Measurements from ENCODE around the gene ZSWIM9. TPM values are rescaled to one million over a fixed set of nuclear protein-coding genes. Genes with fewer than 3 reads are reported as not detected.

ZSWIM9 gene
- total RNA-seq, 1 donor = 2.2 TPM

DNA sequence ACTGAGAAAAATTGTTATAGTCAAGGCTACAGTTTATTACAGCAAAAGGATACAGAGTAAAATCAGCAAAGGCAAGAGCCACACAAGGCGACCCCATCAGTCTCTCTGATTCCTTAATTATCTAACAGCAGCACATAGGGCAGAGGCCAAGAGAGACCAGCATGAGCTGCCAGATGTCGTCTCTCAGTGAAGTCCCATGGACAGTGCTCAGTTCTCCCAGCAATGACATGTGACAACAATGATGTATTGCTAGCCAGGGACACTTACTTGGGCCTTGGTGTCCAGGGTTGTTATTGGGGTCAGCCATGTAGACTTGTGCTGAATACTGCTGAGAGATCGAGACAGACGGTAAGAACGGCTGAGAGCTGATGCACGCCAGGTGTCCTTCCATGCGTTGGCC is 22.3 kb downstream of the ZSWIM9 start:
- no peak for DNase-seq (ENCODE audit: insufficient read length, low spot score, missing footprints)
- Histone ChIP-seq H4K20me1 (ENCODE audit: insufficient read depth, low read length) (no peaks in the 10 kb centered on the region), H3K27me3 (ENCODE audit: insufficient read depth, low read length) (no peaks in the 10 kb centered on the region), H3K27ac (ENCODE audit: low read depth, low read length) (no peak overlapping the region), H3K79me2 (ENCODE audit: insufficient read depth, low read length) (no peaks in the 10 kb centered on the region), H3K4me1 (ENCODE audit: insufficient read depth, low read length) (no peaks in the 10 kb centered on the region), H2AFZ (ENCODE audit: low read length) (no peak overlapping the region), H3K9me3 (ENCODE audit: low read depth, low read length) (no peaks in the 10 kb centered on the region), H3K36me3 (ENCODE audit: insufficient read depth, low read length) (peaks cover 3% of the 10 kb centered on the region), H3K4me2 (ENCODE audit: insufficient read depth, low read length) (no peak overlapping the region), H3K4me3 (ENCODE audit: insufficient read depth, low read length) (no peak overlapping the region)
- TF ChIP-seq, protein P1, sequence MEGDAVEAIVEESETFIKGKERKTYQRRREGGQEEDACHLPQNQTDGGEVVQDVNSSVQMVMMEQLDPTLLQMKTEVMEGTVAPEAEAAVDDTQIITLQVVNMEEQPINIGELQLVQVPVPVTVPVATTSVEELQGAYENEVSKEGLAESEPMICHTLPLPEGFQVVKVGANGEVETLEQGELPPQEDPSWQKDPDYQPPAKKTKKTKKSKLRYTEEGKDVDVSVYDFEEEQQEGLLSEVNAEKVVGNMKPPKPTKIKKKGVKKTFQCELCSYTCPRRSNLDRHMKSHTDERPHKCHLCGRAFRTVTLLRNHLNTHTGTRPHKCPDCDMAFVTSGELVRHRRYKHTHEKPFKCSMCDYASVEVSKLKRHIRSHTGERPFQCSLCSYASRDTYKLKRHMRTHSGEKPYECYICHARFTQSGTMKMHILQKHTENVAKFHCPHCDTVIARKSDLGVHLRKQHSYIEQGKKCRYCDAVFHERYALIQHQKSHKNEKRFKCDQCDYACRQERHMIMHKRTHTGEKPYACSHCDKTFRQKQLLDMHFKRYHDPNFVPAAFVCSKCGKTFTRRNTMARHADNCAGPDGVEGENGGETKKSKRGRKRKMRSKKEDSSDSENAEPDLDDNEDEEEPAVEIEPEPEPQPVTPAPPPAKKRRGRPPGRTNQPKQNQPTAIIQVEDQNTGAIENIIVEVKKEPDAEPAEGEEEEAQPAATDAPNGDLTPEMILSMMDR (IDR thresholded peaks at IDR 0.05; ENCODE audit: extremely low read depth, low read depth, low read length) = no peak

DNA sequence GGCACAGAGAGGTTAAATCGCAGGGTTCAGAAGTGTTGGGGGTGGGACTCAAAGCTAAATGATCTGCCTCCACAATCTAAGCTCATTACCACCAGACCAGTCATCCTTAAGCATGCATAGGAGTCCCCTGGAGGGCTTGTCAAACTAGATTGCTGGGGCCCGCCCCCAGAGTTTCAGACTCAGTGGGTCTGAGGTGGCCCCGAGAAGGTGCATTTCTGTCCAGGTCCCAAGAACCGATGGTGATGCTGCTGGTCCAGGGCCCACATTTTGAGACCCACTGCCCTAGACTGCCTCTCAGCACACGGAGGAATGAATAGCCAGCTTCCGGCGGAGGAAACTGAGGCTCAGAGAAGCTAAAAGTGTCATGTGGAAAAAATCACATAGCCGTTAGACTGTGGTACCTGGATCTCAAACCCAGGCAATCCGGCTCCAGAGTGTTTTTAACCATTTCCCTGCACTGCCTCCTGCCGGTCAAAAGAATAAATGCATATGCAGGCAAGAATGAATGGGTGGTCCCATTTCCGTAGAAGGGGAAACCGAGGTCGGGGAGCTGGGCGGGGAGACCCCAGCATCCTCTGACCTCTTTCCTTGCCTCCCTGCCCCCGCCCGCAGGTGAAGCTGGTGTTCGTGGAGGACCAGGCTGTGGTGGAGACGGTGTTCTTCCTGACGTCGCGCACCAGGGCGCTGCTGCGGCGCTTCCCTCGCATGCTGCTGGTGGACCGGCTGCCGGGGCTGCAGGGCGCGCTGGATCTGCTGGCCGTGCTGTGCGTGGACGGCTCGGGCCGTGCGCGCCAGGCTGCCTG is 23.8 kb downstream of the ZSWIM9 start:
- Histone ChIP-seq H3K4me3 (ENCODE audit: insufficient read depth, low read length) (no peak overlapping the region), H3K27ac (ENCODE audit: low read depth, low read length) (no peak overlapping the region), H3K27me3 (ENCODE audit: insufficient read depth, low read length) (no peaks in the 10 kb centered on the region), H3K4me2 (ENCODE audit: insufficient read depth, low read length) (no peak overlapping the region), H3K79me2 (ENCODE audit: insufficient read depth, low read length) (no peaks in the 10 kb centered on the region), H3K36me3 (ENCODE audit: insufficient read depth, low read length) (no peaks in the 10 kb centered on the region), H4K20me1 (ENCODE audit: insufficient read depth, low read length) (no peaks in the 10 kb centered on the region), H3K4me1 (ENCODE audit: insufficient read depth, low read length) (no peaks in the 10 kb centered on the region), H2AFZ (ENCODE audit: low read length) (no peak overlapping the region), H3K9me3 (ENCODE audit: low read depth, low read length) (no peaks in the 10 kb centered on the region)
- TF ChIP-seq, protein P1 (IDR thresholded peaks at IDR 0.05; ENCODE audit: extremely low read depth, low read depth, low read length) = peak; percentile 63
- DNase-seq (ENCODE audit: insufficient read length, low spot score, missing footprints) = peak; percentile 89

DNA sequence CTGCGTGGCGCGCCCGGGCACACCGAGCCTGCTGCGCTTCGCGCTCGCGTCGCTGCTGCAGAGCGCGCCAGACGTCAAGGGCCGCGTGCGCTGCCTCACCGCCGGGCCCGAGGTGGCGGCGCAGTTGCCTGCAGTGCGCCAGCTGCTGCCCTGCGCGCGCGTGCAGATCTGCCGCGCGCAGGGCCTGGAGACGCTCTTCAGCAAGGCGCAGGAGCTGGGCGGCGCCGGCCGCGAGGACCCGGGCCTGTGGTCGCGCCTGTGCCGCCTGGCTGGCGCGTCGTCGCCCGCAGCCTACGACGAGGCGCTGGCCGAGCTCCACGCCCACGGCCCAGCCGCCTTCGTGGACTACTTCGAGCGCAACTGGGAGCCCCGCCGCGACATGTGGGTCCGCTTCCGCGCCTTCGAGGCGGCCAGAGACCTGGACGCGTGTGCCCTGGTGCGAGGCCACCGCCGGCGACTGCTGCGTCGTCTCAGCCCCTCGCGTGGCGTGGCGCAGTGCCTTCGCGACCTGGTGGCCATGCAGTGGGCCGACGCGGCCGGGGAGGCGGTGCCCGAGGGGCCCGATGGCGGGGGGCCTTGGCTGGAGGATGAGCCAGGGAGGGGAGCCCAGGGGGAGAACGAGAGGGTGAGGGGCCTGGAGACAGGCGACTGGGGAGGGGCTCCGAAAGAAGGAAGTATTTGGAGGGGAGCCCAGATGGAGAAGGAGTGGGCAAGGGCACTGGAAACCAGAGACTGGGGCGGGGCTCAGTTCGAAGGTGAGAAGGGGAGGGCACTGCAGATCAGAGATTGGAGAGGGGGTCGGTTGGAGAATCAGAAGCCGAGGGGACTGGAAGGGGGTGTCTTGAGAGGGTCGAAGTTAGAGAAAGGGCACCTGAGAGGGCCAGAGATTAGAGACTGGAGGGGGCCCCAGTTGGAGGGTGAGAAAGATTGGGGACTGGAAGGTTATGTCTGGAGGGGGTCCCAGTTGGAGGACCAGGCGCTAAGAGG is 24.7 kb downstream of the ZSWIM9 start:
- no peak for DNase-seq (ENCODE audit: insufficient read length, low spot score, missing footprints)
- H3K9me3 ChIP-seq (ENCODE audit: low read depth, low read length) = no peaks in the 10 kb centered on the region
- H3K27me3 ChIP-seq (ENCODE audit: insufficient read depth, low read length) = no peaks in the 10 kb centered on the region
- TF ChIP-seq, protein P1 (IDR thresholded peaks at IDR 0.05; ENCODE audit: extremely low read depth, low read depth, low read length) = no peak
- H3K4me1 ChIP-seq (ENCODE audit: insufficient read depth, low read length) = no peaks in the 10 kb centered on the region
- H3K79me2 ChIP-seq (ENCODE audit: insufficient read depth, low read length) = no peaks in the 10 kb centered on the region
- no peaks in the 10 kb centered on the region for H3K36me3 ChIP-seq (ENCODE audit: insufficient read depth, low read length)
- H3K4me2 ChIP-seq (ENCODE audit: insufficient read depth, low read length) = no peak overlapping the region
- H3K27ac ChIP-seq (ENCODE audit: low read depth, low read length) = no peak overlapping the region
- H3K4me3 ChIP-seq (ENCODE audit: insufficient read depth, low read length) = no peak overlapping the region
- no peaks in the 10 kb centered on the region for H4K20me1 ChIP-seq (ENCODE audit: insufficient read depth, low read length)
- no peak overlapping the region for H2AFZ ChIP-seq (ENCODE audit: low read length)

Data from osteoblast (primary cell).